H1 (cell line): ENCODE data around the gene POLDIP2. TPM values are rescaled to one million over a fixed set of nuclear protein-coding genes. Genes with fewer than 3 reads are reported as not detected.

Experiments
- CTCF ChIA-PET: fragments of 300-600 bp; sonication (Branson Sonifier 250); formaldehyde crosslinking; loops from one replicate; lab custom pipeline; 2021; ENCODE audit not compliant: partially characterized antibody; lab: Charles Lee
- POLR2A ChIA-PET: fragments of 300-600 bp; sonication (Branson Sonifier 250); formaldehyde crosslinking; loops from one replicate; lab custom pipeline; 2021; ENCODE audit warnings: inconsistent platforms; ENCODE audit not compliant: partially characterized antibody; lab: Charles Lee
- DNase-seq, 2 experiments: peaks; one replicate each; pipeline versions ENCODE4 v3.0.0 to v3.0.0-alpha.2; 2010 to 2022; ENCODE audit warnings: low spot score in 2 of 2, low read depth in 1 of 2, mixed read lengths in 1 of 2
- FAIRE-seq: peaks from 2 replicates; lab custom pipeline; 2011; peaks lifted over from hg19 to GRCh38; lab: Jason Lieb, UNC
- H2AFZ ChIP-seq: 2 replicates; pipeline ENCODE4 v1.8.1; 2012; ENCODE audit warnings: low read length, inconsistent platforms
- H2AK5ac ChIP-seq: 2 replicates; pipeline ENCODE4 v1.6.1; 2013; ENCODE audit warnings: low read depth, low read length
- H2BK120ac ChIP-seq: replicated peaks from 2 replicates; pipeline ENCODE3; 2013; ENCODE audit warnings: low read depth, low read length, inconsistent platforms
- H2BK12ac ChIP-seq: 2 replicates; pipeline ENCODE4 v1.6.1; 2013; ENCODE audit warnings: low read depth, low read length
- H2BK15ac ChIP-seq: 2 replicates; pipeline ENCODE4 v1.6.1; 2013; ENCODE audit warnings: low read length
- H2BK20ac ChIP-seq: 2 replicates; pipeline ENCODE4 v1.6.1; 2013; ENCODE audit warnings: low read length
- H2BK5ac ChIP-seq: 2 replicates; pipeline ENCODE4 v1.6.1; 2013; ENCODE audit warnings: low read depth, low read length
- H3K14ac ChIP-seq: 2 replicates; pipeline ENCODE4 v1.6.1; 2013; ENCODE audit warnings: inconsistent platforms; ENCODE audit not compliant: insufficient read length
- H3K18ac ChIP-seq: 2 replicates; pipeline ENCODE4 v1.6.1; 2013; ENCODE audit warnings: low read length; ENCODE audit errors: extremely low read depth
- H3K23ac ChIP-seq: 2 replicates; pipeline ENCODE4 v1.6.1; 2013; ENCODE audit warnings: inconsistent platforms; ENCODE audit not compliant: insufficient read length
- H3K23me2 ChIP-seq: 2 replicates; pipeline ENCODE4 v1.6.1; 2013; ENCODE audit warnings: low read depth, low read length
- H3K27ac ChIP-seq: 2 replicates; pipeline ENCODE4 v1.6.1; 2011; ENCODE audit warnings: low read depth, low read length, inconsistent platforms
- H3K27me3 ChIP-seq, 4 experiments: replicated peaks in 1 of 4; 1 replicate in 1 of 4; 2 replicates in 3 of 4; pipeline versions ENCODE4 v1.6.1 to v1.8.1; 2011 to 2013; ENCODE audit warnings: low read length in 3 of 4, mild to moderate bottlenecking in 3 of 4, inconsistent platforms in 2 of 4, mixed read lengths in 2 of 4, moderate library complexity in 1 of 4; ENCODE audit not compliant: control insufficient read depth in 3 of 4, insufficient read depth in 3 of 4; ENCODE audit errors: extremely low read depth in 1 of 4
- H3K36me3 ChIP-seq, 4 experiments: 2 replicates each; pipeline versions ENCODE4 v1.6.1 to v1.8.1; 2011 to 2013; ENCODE audit warnings: mild to moderate bottlenecking in 4 of 4, low read length in 3 of 4, moderate library complexity in 2 of 4, control low read depth in 1 of 4, inconsistent platforms in 1 of 4; ENCODE audit not compliant: insufficient read depth in 4 of 4, control insufficient read depth in 2 of 4
- H3K4ac ChIP-seq: replicated peaks from 2 replicates; pipeline ENCODE3; 2013; ENCODE audit warnings: low read length, low read depth, mixed read lengths, inconsistent platforms; ENCODE audit not compliant: insufficient read length
- H3K4me1 ChIP-seq, 4 experiments: replicated peaks in 1 of 4; 1 replicate in 1 of 4; 2 replicates in 3 of 4; pipeline versions ENCODE4 v1.6.1 to v1.8.1; 2011 to 2013; ENCODE audit warnings: low read length in 3 of 4, inconsistent platforms in 2 of 4, mixed read lengths in 1 of 4; ENCODE audit not compliant: insufficient read depth in 4 of 4, control insufficient read depth in 3 of 4
- H3K4me2 ChIP-seq, 2 experiments: 2 replicates each; pipeline versions ENCODE4 v1.6.1 to v1.8.1; 2011 to 2013; ENCODE audit warnings: low read depth in 2 of 2, low read length in 2 of 2, control low read depth in 1 of 2, inconsistent platforms in 1 of 2, mild to moderate bottlenecking in 1 of 2; ENCODE audit not compliant: insufficient read depth in 1 of 2
- H3K4me3 ChIP-seq, 4 experiments: fragments of 200-600, 300-600 bp in 1 of 4; sonication (generic), shearing (Covaris generic), sonication (Bioruptor Twin) in 1 of 4; 2 replicates each; pipeline versions ENCODE4 v1.5.1 to v1.8.1; 2011 to 2016; ENCODE audit warnings: low read length in 4 of 4, low read depth in 3 of 4, control low read depth in 2 of 4, inconsistent platforms in 2 of 4, mild to moderate bottlenecking in 2 of 4, mixed read lengths in 1 of 4, moderate library complexity in 1 of 4; ENCODE audit not compliant: insufficient read depth in 2 of 4; ENCODE audit errors: extremely low read depth in 1 of 4
- H3K56ac ChIP-seq: replicated peaks from 2 replicates; pipeline ENCODE3; 2013; ENCODE audit warnings: low read depth, mild to moderate bottlenecking, mixed read lengths, low read length, inconsistent platforms; ENCODE audit not compliant: insufficient read length
- H3K79me1 ChIP-seq: 2 replicates; pipeline ENCODE4 v1.6.1; 2013; ENCODE audit warnings: low read depth, low read length, control low read depth
- H3K79me2 ChIP-seq, 2 experiments: 2 replicates each; pipeline versions ENCODE4 v1.6.1 to v1.8.1; 2012 to 2013; ENCODE audit warnings: low read length in 2 of 2, mild to moderate bottlenecking in 2 of 2, inconsistent platforms in 1 of 2; ENCODE audit not compliant: insufficient read depth in 2 of 2, control insufficient read depth in 1 of 2
- H3K9ac ChIP-seq, 4 experiments: replicated peaks in 1 of 4; 1 replicate in 1 of 4; 2 replicates in 3 of 4; pipeline versions ENCODE4 v1.6.1 to v1.8.1; 2011 to 2013; ENCODE audit warnings: low read depth in 3 of 4, low read length in 3 of 4, control low read depth in 2 of 4, mild to moderate bottlenecking in 2 of 4, moderate library complexity in 2 of 4, inconsistent platforms in 1 of 4; ENCODE audit errors: extremely low read depth in 1 of 4
- H3K9me3 ChIP-seq, 2 experiments: 2 replicates each; pipeline versions ENCODE4 v1.6.1 to v1.8.1; 2012 to 2013; ENCODE audit warnings: mild to moderate bottlenecking in 2 of 2, moderate library complexity in 2 of 2, control low read depth in 1 of 2, inconsistent platforms in 1 of 2, low read depth in 1 of 2, low read length in 1 of 2, mixed read lengths in 1 of 2; ENCODE audit not compliant: insufficient read depth in 2 of 2
- H4K20me1 ChIP-seq, 2 experiments: replicated peaks in 1 of 2; 2 replicates each; pipeline versions ENCODE3 to v1.8.1; 2011 to 2013; ENCODE audit warnings: inconsistent platforms in 2 of 2, low read length in 2 of 2, mild to moderate bottlenecking in 1 of 2; ENCODE audit not compliant: insufficient read depth in 2 of 2, control insufficient read depth in 1 of 2
- H4K5ac ChIP-seq: 2 replicates; pipeline ENCODE4 v1.6.1; 2013; ENCODE audit warnings: low read length, low read depth, mixed read lengths, inconsistent platforms; ENCODE audit not compliant: insufficient read length
- H4K8ac ChIP-seq: 2 replicates; pipeline ENCODE4 v1.8.0; 2013; ENCODE audit warnings: mild to moderate bottlenecking, moderate library complexity, low read length, inconsistent platforms; ENCODE audit not compliant: insufficient read depth; ENCODE audit errors: extremely low read depth
- H4K91ac ChIP-seq: replicated peaks from 2 replicates; pipeline ENCODE3; 2013; ENCODE audit warnings: low read length, mixed read lengths, inconsistent platforms; ENCODE audit not compliant: insufficient read length
- ASH2L ChIP-seq: fragments of 200-600, 300-600 bp; sonication (generic); IDR thresholded peaks from one replicate; pipeline ENCODE4 v1.7.1; 2017; ENCODE audit warnings: low read length
- CEBPB ChIP-seq: IDR thresholded peaks from 2 replicates; pipeline ENCODE4 v1.6.1; 2012; ENCODE audit warnings: low read depth, low read length
- EGR1 ChIP-seq: IDR thresholded peaks from 2 replicates; pipeline ENCODE4 v1.6.1; 2011; ENCODE audit warnings: low read depth, low read length, borderline replicate concordance
- GABPA ChIP-seq: IDR thresholded peaks from 2 replicates; pipeline ENCODE4 v1.6.1; 2011; ENCODE audit warnings: mild to moderate bottlenecking, low read length, moderate library complexity, borderline replicate concordance; ENCODE audit not compliant: insufficient read depth
- GTF2F1 ChIP-seq: IDR thresholded peaks from 2 replicates; pipeline ENCODE4 v1.6.1; 2012; ENCODE audit warnings: low read depth, low read length, improper control_type of control experiment, borderline replicate concordance
- HDAC6 ChIP-seq: IDR thresholded peaks from one replicate; pipeline ENCODE4 v1.7.1; 2012; ENCODE audit warnings: low read depth, mild to moderate bottlenecking, inconsistent platforms, low read length, moderate library complexity
- SAP30 ChIP-seq: fragments of 300-600 bp; sonication (generic); IDR thresholded peaks from 2 replicates; pipeline ENCODE4 v1.7.1; 2012; ENCODE audit warnings: low read length, moderate library complexity, mild to moderate bottlenecking, inconsistent platforms; ENCODE audit not compliant: insufficient read depth, insufficient replicate concordance
- TAF1 ChIP-seq: IDR thresholded peaks from 2 replicates; pipeline ENCODE4 v1.6.1; 2011; ENCODE audit warnings: mild to moderate bottlenecking, low read depth, low read length
- TAF7 ChIP-seq: optimal IDR thresholded peaks from 2 replicates; pipeline ENCODE3; 2011; ENCODE audit warnings: low read depth, mild to moderate bottlenecking, inconsistent platforms, low read length, moderate library complexity, borderline replicate concordance
- YY1 ChIP-seq: IDR thresholded peaks from 2 replicates; pipeline ENCODE4 v1.6.1; 2011; ENCODE audit warnings: low read depth, mild to moderate bottlenecking, low read length
- WGBS, 2 experiments: shearing (Covaris generic) in 1 of 2; methylation state at CpG; one replicate each; pipeline versions ENCODE4 v1.1.6 to v1.1.7; 2013 to 2015; ENCODE audit warnings: low lambda C conversion rate in 2 of 2, mixed read lengths in 2 of 2, inconsistent platforms in 1 of 2, low coverage in 1 of 2, missing lambda C conversion rate in 1 of 2; ENCODE audit not compliant: insufficient replicate concordance in 2 of 2, insufficient coverage in 1 of 2, insufficient read length in 1 of 2; ENCODE audit errors: extremely low coverage in 1 of 2, missing lambda C conversion rate in 1 of 2; 5-methylcytosine and 5-hydroxymethylcytosine counted together
- polyA plus RNA-seq, 7 experiments: library from polyadenylated mRNA; depleted of rRNA in 3 of 7; stranded (reverse) in 5 of 7; unstranded in 2 of 7; fragments of >200 nt in 5 of 7; fragments of 200-250 nt in 2 of 7; gene quantifications; 1 replicate in 5 of 7; 2 replicates in 1 of 7; 4 replicates in 1 of 7; pipeline versions ENCODE4 v1.2.1 to v1.2.3, GENCODE V29; 2011 to 2013; ENCODE audit warnings: missing spikeins in 2 of 7, mixed read lengths in 2 of 7
- total RNA-seq: library from RNA; stranded (reverse); fragmentation: NEBNext Ultra II Directional; extraction: Animal tissue kit (Norgen Biotek cat#: 25700); gene quantifications from 2 replicates; pipeline ENCODE4 v1.2.1, GENCODE V29; 2021
- TF ChIP-seq, protein P1 (sequence below): IDR thresholded peaks from 2 replicates; pipeline ENCODE4 v1.6.1; 2012; ENCODE audit warnings: low read length, inconsistent platforms

POLDIP2 gene
- total and polyA plus RNA-seq, 2 of the 8 experiments (the other 6 are each of a cell fraction or from before 2014, with no cell fraction given): 74.0 to 76.1 TPM

DNA sequence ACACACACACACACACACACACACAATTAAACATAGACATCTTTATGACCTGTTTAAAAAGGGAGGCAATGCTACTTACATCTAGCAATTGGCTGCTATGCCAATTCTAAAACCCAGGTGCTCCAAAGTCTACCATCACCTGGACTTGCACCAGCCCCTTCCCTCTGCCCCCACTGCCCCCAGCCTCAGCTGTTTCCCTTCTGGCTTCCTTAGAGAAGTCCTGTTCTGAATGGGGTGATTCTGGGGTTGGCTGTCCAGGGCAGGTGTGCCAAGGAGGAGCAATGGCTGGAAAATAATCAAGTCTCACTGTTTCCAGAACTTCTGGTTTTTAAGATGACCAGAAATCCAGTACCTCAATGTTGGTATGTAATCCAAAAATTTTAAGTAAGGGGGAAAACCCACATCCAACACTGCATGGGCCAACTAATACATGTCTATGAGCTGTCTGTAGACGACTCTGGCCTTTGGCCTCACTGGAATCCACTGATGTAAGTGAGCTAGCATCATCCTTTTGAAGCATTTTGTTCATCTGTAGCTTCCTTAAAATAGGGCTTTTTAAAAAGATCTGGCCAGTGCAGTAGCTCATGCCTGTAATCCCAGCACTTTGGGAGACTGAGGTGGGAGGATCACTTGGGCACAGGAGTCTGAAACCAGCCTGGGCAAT lies 24.1 kb downstream of the POLDIP2 start:
- no peak overlapping the region for H4K8ac ChIP-seq
- no peak overlapping the region for H2BK12ac ChIP-seq
- CTCF ChIA-PET: interaction anchor here (0.6 to 1.0 kb wide), 3 partner anchors 12 to 1203 kb away, joined by 3 to 4 read pairs (median 3); no protein-coding TSS in a partner anchor
- H2BK15ac ChIP-seq: no peak overlapping the region
- H3K23me2 ChIP-seq: peaks cover 10% of the 10 kb centered on the region; the same call in 1 of the 2 replicates
- H2AK5ac ChIP-seq: no peak overlapping the region
- no peak overlapping the region for H2BK5ac ChIP-seq
- H3K14ac ChIP-seq: no peak overlapping the region
- no peak overlapping the region for H2BK20ac ChIP-seq
- H2AFZ ChIP-seq: no peak overlapping the region
- no peaks in the 10 kb centered on the region for H3K9me3 ChIP-seq
- 87% methylated on average over 1 of the region's 1 CpG; no CpG with 5 or more reads in 1 of the 2 experiments for WGBS, 2 experiments
- peaks cover 0 to 10% (median 8%) of the 10 kb centered on the region in 4 experiments; a peak in 6 of 7 replicates for H3K4me1 ChIP-seq
- no peak overlapping the region for H3K27ac ChIP-seq
- peaks cover 0 to 13% of the 10 kb centered on the region in 2 experiments; a peak in 2 of 4 replicates for H3K79me2 ChIP-seq
- no peak for FAIRE-seq
- no peak overlapping the region for H3K9ac ChIP-seq
- DNase-seq: no peak
- no peak overlapping the region for H4K5ac ChIP-seq
- H3K79me1 ChIP-seq: peaks cover 11% of the 10 kb centered on the region
- POLR2A ChIA-PET: interaction anchor here (0.6 to 1.3 kb wide), 2 partner anchors 14 to 452 kb away, joined by 3 to 12 read pairs; partner anchors contain the start of gene TMEM97
- no peak overlapping the region for H3K4me2 ChIP-seq
- no peak overlapping the region for H3K4ac ChIP-seq
- H3K36me3 ChIP-seq: peaks cover 2 to 13% (median 10%) of the 10 kb centered on the region in 4 experiments; a peak in 5 of 8 replicates
- no peaks in the 10 kb centered on the region for H3K27me3 ChIP-seq
- no peak overlapping the region for H4K91ac ChIP-seq
- no peak overlapping the region for H3K18ac ChIP-seq
- H4K20me1 ChIP-seq: peaks cover 4 to 5% of the 10 kb centered on the region in 2 experiments
- no peak overlapping the region for H3K23ac ChIP-seq
- no peak overlapping the region for H3K56ac ChIP-seq
- no peak overlapping the region for H3K4me3 ChIP-seq
- no peak overlapping the region for H2BK120ac ChIP-seq
- TF ChIP-seq, protein P1, sequence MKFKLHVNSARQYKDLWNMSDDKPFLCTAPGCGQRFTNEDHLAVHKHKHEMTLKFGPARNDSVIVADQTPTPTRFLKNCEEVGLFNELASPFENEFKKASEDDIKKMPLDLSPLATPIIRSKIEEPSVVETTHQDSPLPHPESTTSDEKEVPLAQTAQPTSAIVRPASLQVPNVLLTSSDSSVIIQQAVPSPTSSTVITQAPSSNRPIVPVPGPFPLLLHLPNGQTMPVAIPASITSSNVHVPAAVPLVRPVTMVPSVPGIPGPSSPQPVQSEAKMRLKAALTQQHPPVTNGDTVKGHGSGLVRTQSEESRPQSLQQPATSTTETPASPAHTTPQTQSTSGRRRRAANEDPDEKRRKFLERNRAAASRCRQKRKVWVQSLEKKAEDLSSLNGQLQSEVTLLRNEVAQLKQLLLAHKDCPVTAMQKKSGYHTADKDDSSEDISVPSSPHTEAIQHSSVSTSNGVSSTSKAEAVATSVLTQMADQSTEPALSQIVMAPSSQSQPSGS: no peak
- TF ChIP-seq HDAC6 (no peak), CEBPB (no peak), YY1 (no peak), TAF7 (no peak), GABPA (no peak), GTF2F1 (no peak), EGR1 (no peak), TAF1 (no peak), ASH2L (no peak), SAP30 (no peak)
